Neuron (in vitro differentiated cells): ENCODE results near the gene CSDE1.
"Not testable (repeated sequence)": the region's sequence is repeated elsewhere in the genome, so short reads cannot be mapped to it uniquely, and the experiment has no call there.

Source experiments
- H2AFZ ChIP-seq: one replicate; pipeline ENCODE4 v1.6.1; 2013; ENCODE audit warnings: low read depth, mild to moderate bottlenecking, inconsistent platforms, low read length, moderate library complexity
- H3K27me3 ChIP-seq: one replicate; pipeline ENCODE4 v1.6.1; 2013; ENCODE audit warnings: low read length; ENCODE audit not compliant: insufficient read depth
- H3K36me3 ChIP-seq: one replicate; pipeline ENCODE4 v1.6.1; 2013; ENCODE audit warnings: low read length; ENCODE audit not compliant: insufficient read depth
- H3K4me1 ChIP-seq: one replicate; pipeline ENCODE4 v1.6.1; 2013; ENCODE audit warnings: low read length; ENCODE audit not compliant: insufficient read depth
- H3K4me3 ChIP-seq: 2 replicates; pipeline ENCODE4 v1.5.1; 2013; ENCODE audit warnings: mild to moderate bottlenecking, low read length, moderate library complexity
- H3K9me3 ChIP-seq: one replicate; pipeline ENCODE4 v1.6.1; 2013; ENCODE audit warnings: low read length

CSDE1 gene

DNA sequence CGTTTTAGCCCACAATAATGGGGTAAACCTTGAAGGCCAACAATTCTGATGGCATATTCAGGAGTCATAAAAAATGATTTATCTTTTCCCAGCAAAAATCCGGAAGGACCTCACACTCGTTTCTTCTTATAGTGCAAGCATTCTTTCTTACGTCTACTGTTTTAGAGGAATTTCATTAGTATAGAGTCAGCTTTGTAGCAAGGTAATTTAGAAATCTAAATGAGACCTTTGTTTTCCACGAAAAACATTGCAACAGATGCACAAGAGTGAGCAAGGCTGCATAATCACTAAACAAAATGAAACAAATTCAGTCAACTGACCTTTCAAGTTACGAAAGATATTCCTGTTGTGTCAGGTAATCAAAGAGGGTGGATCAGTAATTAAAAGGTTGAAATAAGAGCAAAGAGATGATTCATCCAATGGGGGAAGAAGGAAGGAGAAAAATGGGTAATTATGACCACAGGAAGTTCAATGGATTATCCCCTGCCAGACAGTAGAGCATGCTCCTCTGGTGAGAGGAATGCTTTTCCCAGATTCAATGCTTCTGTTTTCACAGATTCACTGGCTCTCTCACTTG lies 560 bp upstream of the CSDE1 start:
- Histone ChIP-seq H3K9me3 (no peaks in the 10 kb centered on the region), H2AFZ (peak overlapping the region; percentile 93), H3K4me3 (peak overlapping the region; percentile 24)

GRCh38 chr1:114756949-114757454 lies 782 bp downstream of the CSDE1 start:
- Histone ChIP-seq H3K9me3 (no peaks in the 10 kb centered on the region), H3K4me3 (peak overlapping the region; percentile 80), H3K4me1 (peaks cover 19% of the 10 kb centered on the region), H3K27me3 (no peaks in the 10 kb centered on the region), H3K36me3 (peaks cover 14% of the 10 kb centered on the region), H2AFZ (no peak overlapping the region)

More for the DNA sequence above, 560 bp upstream of the CSDE1 start:
- Histone ChIP-seq H3K27me3 (no peaks in the 10 kb centered on the region), H3K36me3 (peaks cover 14% of the 10 kb centered on the region), H3K4me1 (peaks cover 19% of the 10 kb centered on the region)

- Histone ChIP-seq H3K4me1 (peaks cover 19% of the 10 kb centered on the region), H3K9me3 (no peaks in the 10 kb centered on the region), H3K36me3 (peaks cover 14% of the 10 kb centered on the region), H3K27me3 (no peaks in the 10 kb centered on the region), H2AFZ (no peak overlapping the region), H3K4me3 (peak overlapping the region; percentile 80)
Measured at GRCh38 chr1:114756009-114756892, 1.5 kb downstream of the CSDE1 start.

DNA sequence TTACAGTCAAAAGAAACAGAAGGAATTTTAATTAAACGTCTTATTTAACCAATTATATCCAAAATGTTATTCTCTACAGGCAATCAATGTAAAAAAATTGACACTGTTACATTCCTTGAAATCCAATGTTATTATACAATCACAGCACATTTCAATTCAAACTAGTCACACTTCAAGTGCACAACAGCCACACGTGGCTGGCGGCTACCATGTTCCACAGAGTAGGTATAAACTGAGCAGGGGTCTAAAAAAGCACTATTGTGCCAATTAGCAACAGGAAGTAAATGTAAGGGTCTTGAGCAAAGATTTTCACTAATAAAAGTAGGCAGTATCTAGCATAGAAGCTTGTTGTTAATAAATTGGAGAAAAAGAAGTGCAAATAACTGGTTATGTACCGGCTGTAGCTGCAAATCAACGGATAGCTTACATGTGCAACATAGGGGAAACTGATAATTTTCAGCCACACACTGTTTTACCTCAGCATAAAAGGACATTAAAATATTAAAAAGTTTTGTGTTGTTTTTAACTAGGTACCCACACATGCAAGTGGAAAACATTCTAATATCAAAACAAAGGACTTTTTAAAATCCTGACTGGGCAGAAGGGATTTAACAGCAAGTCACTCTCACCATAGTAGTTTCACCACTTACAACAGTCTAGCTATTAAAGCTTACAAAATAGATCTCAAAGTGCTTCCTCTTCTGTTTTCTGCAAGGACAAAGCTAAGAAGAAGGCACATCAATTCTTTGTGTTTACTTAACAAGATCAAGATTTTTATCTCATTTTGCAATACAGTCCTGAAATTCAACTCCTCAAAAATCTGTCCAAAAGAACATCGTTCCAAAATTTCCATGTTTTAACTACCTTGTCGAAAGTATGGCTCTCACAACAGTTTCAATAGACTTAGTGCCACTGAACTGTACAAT lies 2.5 kb downstream of the CSDE1 start:
- peak overlapping the region; percentile 80 for H3K4me3 ChIP-seq
- H3K36me3 ChIP-seq = peaks cover 20% of the 10 kb centered on the region
- H3K27me3 ChIP-seq = no peaks in the 10 kb centered on the region
- H2AFZ ChIP-seq = no peak overlapping the region
- peaks cover 22% of the 10 kb centered on the region for H3K4me1 ChIP-seq
- no peaks in the 10 kb centered on the region for H3K9me3 ChIP-seq

GRCh38 chr1:114753702-114754101 lies 4.1 kb downstream of the CSDE1 start:
- not testable (repeated sequence) for H3K9me3 ChIP-seq, H3K4me3 ChIP-seq, H2AFZ ChIP-seq, H3K27me3 ChIP-seq
- Histone ChIP-seq H3K36me3 (peaks cover 34% of the 10 kb centered on the region), H3K4me1 (peaks cover 22% of the 10 kb centered on the region)

- H3K4me1 ChIP-seq = peaks cover 22% of the 10 kb centered on the region
- no peaks in the 10 kb centered on the region for H3K27me3 ChIP-seq
- H2AFZ ChIP-seq = no peak overlapping the region
- H3K4me3 ChIP-seq = no peak overlapping the region
- peaks cover 40% of the 10 kb centered on the region for H3K36me3 ChIP-seq
- H3K9me3 ChIP-seq = no peaks in the 10 kb centered on the region
Measured at GRCh38 chr1:114753143-114753542, 4.6 kb downstream of the CSDE1 start.

DNA sequence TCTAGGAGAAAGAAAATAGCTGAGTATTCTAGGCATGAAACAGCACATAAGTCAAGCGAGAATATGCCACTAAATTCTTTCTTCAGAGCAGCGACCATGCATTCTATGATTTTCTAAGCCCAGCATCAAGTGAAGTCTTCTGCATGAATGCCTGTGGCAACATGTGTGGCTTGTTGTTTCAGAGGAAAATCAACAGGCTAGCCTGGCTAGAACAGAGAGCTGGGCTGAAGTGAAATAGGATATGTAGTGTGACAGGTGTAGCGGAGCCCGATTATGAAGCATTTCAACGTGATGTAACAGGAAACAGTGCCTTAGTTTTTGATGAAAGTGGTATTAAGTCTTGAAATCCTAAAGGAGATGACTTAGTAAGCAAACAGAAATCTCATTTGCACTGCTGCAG lies 7.0 kb downstream of the CSDE1 start:
- Histone ChIP-seq H3K9me3 (no peaks in the 10 kb centered on the region), H2AFZ (no peak overlapping the region), H3K4me1 (peaks cover 14% of the 10 kb centered on the region), H3K27me3 (no peaks in the 10 kb centered on the region), H3K36me3 (peaks cover 53% of the 10 kb centered on the region), H3K4me3 (no peak overlapping the region)

DNA sequence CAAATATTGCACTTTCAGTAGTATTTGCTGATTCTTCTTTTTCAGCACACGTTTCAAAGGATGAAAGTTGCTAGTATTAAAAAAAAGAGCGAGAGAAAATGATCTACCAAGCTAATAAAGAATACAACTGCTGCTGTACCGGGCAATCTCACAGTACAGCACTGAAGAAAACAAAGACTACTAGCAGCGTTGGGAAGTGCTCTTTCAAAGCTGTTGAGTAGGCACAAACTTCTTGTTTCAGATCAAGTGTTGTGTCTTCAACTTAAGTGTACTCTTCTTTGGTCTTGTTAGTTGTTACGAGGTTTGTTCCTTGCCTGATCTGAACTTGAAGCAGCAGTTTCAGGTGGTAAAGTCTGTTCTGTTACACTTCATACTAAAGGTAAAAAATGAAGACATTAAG lies 7.9 kb downstream of the CSDE1 start:
- Histone ChIP-seq H3K9me3 (no peaks in the 10 kb centered on the region), H3K4me1 (peaks cover 6% of the 10 kb centered on the region), H3K4me3 (no peak overlapping the region), H2AFZ (no peak overlapping the region), H3K36me3 (peaks cover 52% of the 10 kb centered on the region), H3K27me3 (no peaks in the 10 kb centered on the region)

DNA sequence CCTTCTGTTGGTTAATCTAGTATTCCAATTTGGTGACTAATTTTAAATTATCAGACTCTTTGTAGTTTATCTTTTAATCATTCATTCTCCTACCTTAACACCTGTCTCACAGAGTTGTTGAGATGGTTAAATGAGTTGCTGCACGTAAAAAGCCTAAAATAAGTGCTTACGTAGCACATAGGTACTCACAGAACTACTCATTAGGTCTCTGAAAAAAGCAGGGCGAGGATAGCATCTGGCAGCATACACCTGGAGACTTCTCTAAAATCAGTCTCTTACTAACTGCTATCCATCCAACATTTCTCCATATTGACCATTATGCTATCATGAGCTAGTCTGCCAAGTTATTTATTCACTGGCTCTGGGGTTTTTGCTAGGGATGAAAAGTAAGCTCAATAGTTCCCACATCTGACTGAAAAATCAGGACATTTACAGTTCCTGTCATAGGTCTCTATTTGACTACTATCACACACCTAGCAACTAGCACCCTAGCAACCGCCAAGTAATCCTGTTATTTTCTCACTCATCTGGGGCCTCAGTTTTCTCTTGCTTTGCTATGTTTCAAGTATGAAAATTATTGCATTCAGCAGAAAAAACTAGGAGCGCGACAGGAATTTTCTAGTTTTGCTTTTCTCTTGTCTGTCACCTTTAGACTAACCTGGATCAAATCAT lies 11.2 kb downstream of the CSDE1 start:
- H3K4me3 ChIP-seq = no peak overlapping the region
- no peak overlapping the region for H2AFZ ChIP-seq
- no peaks in the 10 kb centered on the region for H3K27me3 ChIP-seq
- no peaks in the 10 kb centered on the region for H3K9me3 ChIP-seq
- H3K36me3 ChIP-seq = peaks cover 69% of the 10 kb centered on the region
- peaks cover 3% of the 10 kb centered on the region for H3K4me1 ChIP-seq

GRCh38 chr1:114745291-114745690 lies 12.5 kb downstream of the CSDE1 start:
- H3K36me3 ChIP-seq = peaks cover 75% of the 10 kb centered on the region

DNA sequence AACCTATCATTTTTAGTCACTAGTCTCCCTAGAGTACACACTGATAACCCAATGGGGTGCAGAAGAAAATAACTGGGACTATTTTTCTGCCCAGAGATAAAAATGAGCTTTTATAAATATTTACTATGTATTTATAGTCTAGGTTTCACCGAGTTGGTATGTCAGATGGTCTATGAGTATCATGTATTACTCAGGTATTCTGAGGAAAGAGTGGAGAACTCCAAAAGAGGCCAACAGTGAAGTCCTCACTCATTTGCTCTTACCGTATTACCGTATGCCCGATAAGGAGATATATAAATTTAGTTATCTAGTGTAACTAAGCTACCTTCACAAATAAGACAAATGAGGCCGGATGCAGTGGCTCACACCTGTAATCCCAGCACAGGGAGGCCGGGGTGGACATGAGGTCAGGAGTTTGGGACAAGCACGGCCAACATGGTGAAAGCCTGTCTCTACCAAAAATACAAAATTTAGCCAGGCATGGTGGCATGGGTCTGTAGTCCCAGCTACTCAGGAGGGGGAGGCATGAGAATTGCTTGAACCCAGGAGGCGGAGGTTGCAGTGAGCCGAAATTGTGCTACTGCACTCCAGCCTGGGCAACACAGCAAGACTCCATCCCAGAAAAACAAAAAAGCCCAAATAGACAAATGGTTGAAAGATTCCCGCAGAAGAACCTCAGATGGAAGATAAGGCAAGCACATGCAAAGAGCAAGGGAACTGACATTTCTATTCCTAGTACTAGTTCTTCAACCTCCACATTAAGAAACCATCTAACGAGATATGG lies 15.6 kb downstream of the CSDE1 start:
- H3K36me3 ChIP-seq = peaks cover 66% of the 10 kb centered on the region

More at GRCh38 chr1:114745291-114745690, 12.5 kb downstream of the CSDE1 start:
- Histone ChIP-seq H3K4me3 (no peak overlapping the region), H3K27me3 (no peaks in the 10 kb centered on the region), H3K9me3 (no peaks in the 10 kb centered on the region), H3K4me1 (no peaks in the 10 kb centered on the region), H2AFZ (no peak overlapping the region)

DNA sequence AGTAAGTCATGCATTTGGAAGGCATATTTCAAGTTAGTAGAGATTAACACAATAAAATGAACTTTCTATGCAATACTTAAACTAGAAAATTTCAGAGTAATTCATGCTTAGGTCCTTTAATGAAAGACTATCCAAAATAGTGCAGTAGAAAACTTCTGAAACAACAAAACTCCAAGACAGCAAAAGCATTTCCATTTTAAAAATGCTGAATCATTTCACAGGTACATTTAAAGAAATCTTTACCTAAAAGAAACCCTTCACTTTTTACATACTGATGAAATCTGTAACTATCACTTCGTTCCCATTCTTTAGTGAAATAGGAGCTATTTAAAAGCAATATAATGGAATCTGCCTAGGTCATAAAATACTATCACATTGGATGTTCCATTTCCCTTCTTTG lies 17.5 kb downstream of the CSDE1 start:
- Histone ChIP-seq H3K27me3 (no peaks in the 10 kb centered on the region), H3K36me3 (peaks cover 67% of the 10 kb centered on the region), H3K9me3 (no peaks in the 10 kb centered on the region), H2AFZ (no peak overlapping the region), H3K4me1 (no peaks in the 10 kb centered on the region), H3K4me3 (no peak overlapping the region)

More for the DNA sequence above, 15.6 kb downstream of the CSDE1 start:
- no peaks in the 10 kb centered on the region for H3K27me3 ChIP-seq
- H3K4me3 ChIP-seq = no peak overlapping the region
- no peak overlapping the region for H2AFZ ChIP-seq
- no peaks in the 10 kb centered on the region for H3K9me3 ChIP-seq
- no peaks in the 10 kb centered on the region for H3K4me1 ChIP-seq
